Heart left ventricle (tissue), 16 donors: Measurements from ENCODE around the gene DNAJC5. TPM values are rescaled to one million over a fixed set of nuclear protein-coding genes. Genes with fewer than 3 reads are reported as not detected.
A peak's percentile ranks its signal among the peaks of the same experiment; 100 is the strongest.
"Not testable (repeated sequence)": the region's sequence is repeated elsewhere in the genome, so short reads cannot be mapped to it uniquely, and the experiment has no call there.

ENCODE experiments used
- ATAC-seq, 4 donors: fragments of 200-7000 bp; cut with Tn5 transposase; one replicate each; pipeline ENCODE4 v1.9.1; 2020 to 2022; ENCODE audit warnings: moderate library complexity in 4 of 4, mild to moderate bottlenecking in 3 of 4, moderate number of reproducible peaks in 1 of 4
- DNase-seq, 5 donors: peaks; one replicate each; pipeline ENCODE4 v3.0.0-alpha.2; 2020
- H3K27ac ChIP-seq, 12 donors: fragments of 200-600 bp; sonication (generic) in 4 of 12; one replicate each; pipeline versions ENCODE4 v1.5.0 to v1.8.0; 2016 to 2022; ENCODE audit warnings: mild to moderate bottlenecking in 2 of 12
- H3K27me3 ChIP-seq, 9 donors: fragments of 200-600 bp; sonication (generic) in 2 of 9; one replicate each; pipeline versions ENCODE4 v1.5.1 to v1.8.0; 2016 to 2022; ENCODE audit warnings: mild to moderate bottlenecking in 3 of 9
- H3K36me3 ChIP-seq, 9 donors: fragments of 200-600 bp; sonication (generic) in 2 of 9; one replicate each; pipeline versions ENCODE4 v1.5.0 to v1.8.0; 2018 to 2022; ENCODE audit warnings: mild to moderate bottlenecking in 2 of 9
- H3K4me1 ChIP-seq, 12 donors: fragments of 200-600 bp; sonication (generic) in 4 of 12; one replicate each; pipeline versions ENCODE4 v1.5.0 to v1.8.0; 2016 to 2022; ENCODE audit warnings: mild to moderate bottlenecking in 3 of 12
- H3K4me3 ChIP-seq, 12 donors: fragments of 200-600 bp; sonication (generic) in 4 of 12; one replicate each; pipeline versions ENCODE4 v1.5.0 to v1.8.0; 2017 to 2022; ENCODE audit warnings: mild to moderate bottlenecking in 9 of 12, moderate library complexity in 4 of 12
- H3K9me3 ChIP-seq, 12 donors: fragments of 200-600 bp; sonication (generic) in 4 of 12; one replicate each; pipeline versions ENCODE4 v1.5.0 to v1.8.0; 2016 to 2022; ENCODE audit warnings: mild to moderate bottlenecking in 1 of 12
- CTCF ChIP-seq, 12 donors: fragments of 200-600 bp; sonication (generic) in 4 of 12; IDR thresholded peaks; one replicate each; pipeline versions ENCODE4 v1.5.0 to v1.8.0; 2018 to 2022; ENCODE audit warnings: antibody characterized with exemption in 12 of 12, mild to moderate bottlenecking in 5 of 12
- POLR2A ChIP-seq, 2 donors: fragments of 450-650 bp; IDR thresholded peaks; one replicate each; pipeline ENCODE4 v1.6.1; 2017; ENCODE audit warnings: antibody characterized with exemption in 2 of 2, mild to moderate bottlenecking in 2 of 2, moderate library complexity in 2 of 2
- WGBS, 4 donors: extraction: QIAGEN DNeasy Blood & Tissue Kit in 2 of 4; methylation state at CpG; one replicate each; pipeline versions ENCODE4 v1.1.5 to v1.1.7; 2013 to 2018; 5-methylcytosine and 5-hydroxymethylcytosine counted together
- intact Hi-C, 10 donors: fragments of 100-400 bp; cut with DNase I; formaldehyde crosslinking; loops; one replicate each; pipeline versions ENCODE4 v1.11.1 to v1.14.2; 2022
- polyA plus RNA-seq, 2 donors: library from polyadenylated mRNA; stranded (reverse); fragments of 200-250 nt; gene quantifications; one replicate each; pipeline ENCODE4 v1.2.3, GENCODE V29; 2013
- total RNA-seq, 9 donors: library from RNA; depleted of rRNA in 2 of 9; stranded (reverse); fragments of >200 nt in 2 of 9; fragmentation: NEBNext Ultra II Directional in 3 of 9; extraction: Animal tissue kit (Norgen Biotek cat#: 25700) in 3 of 9; gene quantifications; one replicate each; pipeline versions ENCODE4 v1.1.0 to v1.2.4, GENCODE V29; 2016 to 2023
- donor health status: ischemic (EF 13 %, LVEDD 7.1; RV severe dilation, severe dysfunction).
- donor health status: healthy with polysubstance abuse.
- donor health status: DM: no; HTN: yes; CAD: no.
- donor health status: DM: no; HTN: no; CAD: no.
- donor health status: ischemic (EF 25% LVEDD 6.9; RV normal size, moderate dysfunction).
- donor health status: ischemic (EF 25% LVEDD 5.7; RV mildly dilated, moderate dysfunction).
- donor health status: healthy.
- donor health status: DM: yes; HTN: yes; CAD: no.
- donor health status: ischemic (EF 35%, LVEDD 5.7; RV mildly dilated, moderate dysfunction).
- donor health status: nonischemic (EF 11% LVEDD 7.7; RV severe dilation, severe dysfunction).
- donor health status: DM: yes; HTN: yes; CAD: no.
- donor health status: PGD.
- donor health status: ischemic (EF 29% LVEDD 5.4; RV normal size, mild dysfunction).
- donor health status: nonischemic (EF 23%, LVEDD 6.1; RV moderate dilation, normal function).

Gene DNAJC5
- total and polyA plus RNA-seq, 11 donors = 21.1 to 57.1 (median 46.1) TPM

- ATAC-seq (peak; percentile 68 to 91 (median 84)), DNase-seq (peak; percentile 60 to 74 (median 61))
- Histone ChIP-seq H3K4me1 (peaks cover 0 to 27% (median 4%) of the 10 kb centered on the region in 12 donors), H3K4me3 (peak overlapping the region in 1 of 12 donors; percentile 43), H3K36me3 (peaks cover 0 to 100% (median 91%) of the 10 kb centered on the region in 9 donors), H3K9me3 (no peaks in the 10 kb centered on the region), H3K27ac (peak overlapping the region in 7 of 12 donors; percentile 13 to 92 (median 60)), H3K27me3 (no peaks in the 10 kb centered on the region)
- no peak for TF ChIP-seq POLR2A (IDR thresholded peaks at IDR 0.05)
- TF ChIP-seq CTCF (IDR thresholded peaks at IDR 0.05) = no peak
- 77 to 81% (median 78%) methylated on average over 14 of the region's 14 CpGs for WGBS, 4 donors
- intact Hi-C loops = loop anchor here in 1 of 10 donors (10.0 kb wide), 1 partner anchor 339 kb away; the partner anchor contains the start of gene PTK6
These were observed 21.4 kb upstream of the DNAJC5 start for GRCh38 chr20:63873477-63873971.

- intact Hi-C loops = loop anchor here in 1 of 10 donors (10.0 kb wide), 1 partner anchor 339 kb away; the partner anchor contains the start of gene PTK6
- 91 to 95% (median 94%) methylated on average over 7 of the region's 7 CpGs for WGBS, 4 donors
- H3K9me3 ChIP-seq, ATAC-seq, H3K4me3 ChIP-seq, H3K27me3 ChIP-seq, DNase-seq: not testable (repeated sequence)
- peak overlapping the region in 1 of 12 donors; percentile 92 for H3K27ac ChIP-seq
- H3K36me3 ChIP-seq = peaks cover 0 to 100% (median 86%) of the 10 kb centered on the region in 9 donors
- peaks cover 0 to 26% (median 4%) of the 10 kb centered on the region in 12 donors for H3K4me1 ChIP-seq
These were observed 20.7 kb upstream of the DNAJC5 start for GRCh38 chr20:63874241-63874640.

- Histone ChIP-seq H3K27ac (no peak overlapping the region), H3K4me1 (peaks cover 0 to 26% (median 4%) of the 10 kb centered on the region in 12 donors), H3K27me3 (no peaks in the 10 kb centered on the region), H3K4me3 (no peak overlapping the region), H3K36me3 (peaks cover 0 to 88% (median 73%) of the 10 kb centered on the region in 9 donors), H3K9me3 (no peaks in the 10 kb centered on the region)
- ATAC-seq = no peak
- DNase-seq = no peak
- intact Hi-C loops = loop anchor here in 1 of 10 donors (10.0 kb wide), 1 partner anchor 342 kb away; the partner anchor contains the start of gene PTK6
- WGBS, 4 donors = 92 to 94% (median 93%) methylated on average over 19 of the region's 19 CpGs
- TF ChIP-seq POLR2A (IDR thresholded peaks at IDR 0.05) (no peak), CTCF (IDR thresholded peaks at IDR 0.05) (no peak)
These were observed 18.4 kb upstream of the DNAJC5 start for GRCh38 chr20:63876489-63877036.

- Histone ChIP-seq H3K27me3 (no peaks in the 10 kb centered on the region), H3K27ac (no peak overlapping the region), H3K4me3 (no peak overlapping the region), H3K9me3 (no peaks in the 10 kb centered on the region), H3K4me1 (peaks cover 0 to 17% (median 4%) of the 10 kb centered on the region in 12 donors), H3K36me3 (peaks cover 0 to 87% (median 67%) of the 10 kb centered on the region in 9 donors)
- DNase-seq (no peak), ATAC-seq (peak in 2 of 4 donors; percentile 12 to 14)
- TF ChIP-seq CTCF (IDR thresholded peaks at IDR 0.05) (no peak), POLR2A (IDR thresholded peaks at IDR 0.05) (no peak)
- 78 to 81% (median 81%) methylated on average over 28 to 32 of the region's 32 CpGs for WGBS, 4 donors
- intact Hi-C loops = loop anchor here in 1 of 10 donors (10.0 kb wide), 1 partner anchor 343 kb away; the partner anchor contains the start of gene PTK6
These were observed 17.0 kb upstream of the DNAJC5 start for GRCh38 chr20:63877755-63878470.
